LNCaP clone FGC (cell line): ENCODE data around the gene INTS1.

ENCODE experiments used
- DNase-seq: peaks from one replicate; pipeline ENCODE4 v3.0.0-alpha.2; 2011; ENCODE audit warnings: low read depth
- H3K4me3 ChIP-seq: 2 replicates; pipeline ENCODE4 v1.5.1; 2011; ENCODE audit warnings: mild to moderate bottlenecking, low read depth, low read length, control low read depth
- TF ChIP-seq, protein P1 (sequence below): IDR thresholded peaks from 2 replicates; pipeline ENCODE4 v1.5.1; 2012; ENCODE audit warnings: mild to moderate bottlenecking; ENCODE audit not compliant: control insufficient read depth, insufficient read depth; ENCODE audit errors: extremely low read depth

INTS1 gene

DNA sequence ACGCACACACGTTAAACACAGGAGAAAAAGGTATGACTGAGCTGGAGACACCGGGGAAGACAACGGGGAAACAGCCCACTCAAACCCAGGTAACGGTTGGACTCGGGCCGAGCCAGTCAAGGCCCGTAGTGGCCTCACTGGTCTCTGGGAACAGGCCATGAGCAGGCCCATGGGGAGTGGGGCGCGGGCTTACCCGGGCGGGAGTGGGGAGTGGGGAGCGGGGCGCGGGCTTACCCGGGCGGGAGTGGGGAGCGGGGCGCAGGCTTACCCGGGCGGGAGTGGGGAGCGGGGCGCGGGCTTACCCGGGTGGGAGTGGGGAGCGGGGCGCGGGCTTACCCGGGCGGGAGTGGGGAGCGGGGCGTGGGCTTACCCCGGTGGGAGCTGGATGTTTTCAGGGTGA, 11.5 kb downstream of the INTS1 start:
- TF ChIP-seq, protein P1, sequence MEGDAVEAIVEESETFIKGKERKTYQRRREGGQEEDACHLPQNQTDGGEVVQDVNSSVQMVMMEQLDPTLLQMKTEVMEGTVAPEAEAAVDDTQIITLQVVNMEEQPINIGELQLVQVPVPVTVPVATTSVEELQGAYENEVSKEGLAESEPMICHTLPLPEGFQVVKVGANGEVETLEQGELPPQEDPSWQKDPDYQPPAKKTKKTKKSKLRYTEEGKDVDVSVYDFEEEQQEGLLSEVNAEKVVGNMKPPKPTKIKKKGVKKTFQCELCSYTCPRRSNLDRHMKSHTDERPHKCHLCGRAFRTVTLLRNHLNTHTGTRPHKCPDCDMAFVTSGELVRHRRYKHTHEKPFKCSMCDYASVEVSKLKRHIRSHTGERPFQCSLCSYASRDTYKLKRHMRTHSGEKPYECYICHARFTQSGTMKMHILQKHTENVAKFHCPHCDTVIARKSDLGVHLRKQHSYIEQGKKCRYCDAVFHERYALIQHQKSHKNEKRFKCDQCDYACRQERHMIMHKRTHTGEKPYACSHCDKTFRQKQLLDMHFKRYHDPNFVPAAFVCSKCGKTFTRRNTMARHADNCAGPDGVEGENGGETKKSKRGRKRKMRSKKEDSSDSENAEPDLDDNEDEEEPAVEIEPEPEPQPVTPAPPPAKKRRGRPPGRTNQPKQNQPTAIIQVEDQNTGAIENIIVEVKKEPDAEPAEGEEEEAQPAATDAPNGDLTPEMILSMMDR, result no peak
- H3K4me3 ChIP-seq, result no peak overlapping the region
- no peak for DNase-seq

DNA sequence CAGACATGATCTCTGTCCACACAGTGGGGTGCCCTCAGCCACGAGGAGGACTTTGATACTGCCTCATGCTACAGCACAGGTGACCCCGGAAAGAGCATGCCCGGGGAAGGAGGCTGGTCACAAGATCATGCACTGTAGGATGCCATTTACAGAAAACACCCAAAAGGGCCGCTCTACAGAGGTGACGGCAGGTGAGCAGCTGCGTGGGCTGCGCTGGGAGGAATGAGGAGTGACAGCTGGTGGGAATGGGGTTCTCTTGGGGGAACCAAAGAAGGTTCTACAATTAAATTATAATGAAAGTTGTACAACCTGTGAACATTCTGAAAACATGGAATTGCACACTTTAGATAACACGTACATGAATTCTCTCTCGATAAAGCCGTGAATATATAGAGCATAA, 12.0 kb downstream of the INTS1 start:
- no peak for DNase-seq
- TF ChIP-seq, protein P1, result no peak
- H3K4me3 ChIP-seq, result no peak overlapping the region

DNA sequence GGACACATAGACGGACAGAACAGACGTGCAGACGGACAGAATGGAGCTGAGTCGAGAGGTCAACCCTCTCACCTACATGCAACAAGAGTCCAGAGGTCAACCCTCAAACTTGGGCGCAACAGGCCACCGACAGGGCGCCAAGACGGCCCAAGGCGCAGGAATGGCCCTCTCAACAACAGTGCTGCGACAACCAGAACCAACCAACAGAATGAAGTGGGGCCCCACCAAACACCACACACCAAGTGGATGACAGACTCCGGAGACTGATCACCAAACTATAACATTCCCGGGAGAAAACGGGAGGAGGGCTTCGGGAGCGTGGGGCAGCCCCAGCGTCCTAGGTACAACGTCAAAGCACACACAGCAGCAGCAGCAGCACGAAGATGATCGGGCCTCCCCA, 13.4 kb downstream of the INTS1 start:
- no peak overlapping the region for H3K4me3 ChIP-seq
- no peak for DNase-seq
- TF ChIP-seq, protein P1, result no peak

DNA sequence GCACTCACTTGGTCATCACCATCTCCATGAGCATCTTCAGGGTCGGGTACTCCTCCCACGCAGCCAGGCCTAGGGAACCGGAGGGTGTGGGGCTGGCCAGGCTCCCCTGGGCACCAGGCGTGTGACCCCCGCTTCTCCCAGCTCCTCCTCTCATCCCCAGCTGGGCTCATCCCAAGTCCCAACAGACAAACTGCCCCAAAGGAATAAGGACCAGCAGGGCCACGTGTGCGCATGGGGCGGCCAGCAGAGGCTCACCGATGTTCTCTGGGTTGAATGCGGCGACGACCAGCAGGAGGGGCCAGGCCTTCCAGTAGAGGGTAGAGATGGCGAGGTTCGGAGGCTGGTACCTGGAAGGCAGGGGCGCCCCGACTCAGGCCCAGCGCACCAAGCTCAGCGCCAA, 14.9 kb downstream of the INTS1 start:
- H3K4me3 ChIP-seq, result no peak overlapping the region
- no peak for DNase-seq
- TF ChIP-seq, protein P1, result no peak

DNA sequence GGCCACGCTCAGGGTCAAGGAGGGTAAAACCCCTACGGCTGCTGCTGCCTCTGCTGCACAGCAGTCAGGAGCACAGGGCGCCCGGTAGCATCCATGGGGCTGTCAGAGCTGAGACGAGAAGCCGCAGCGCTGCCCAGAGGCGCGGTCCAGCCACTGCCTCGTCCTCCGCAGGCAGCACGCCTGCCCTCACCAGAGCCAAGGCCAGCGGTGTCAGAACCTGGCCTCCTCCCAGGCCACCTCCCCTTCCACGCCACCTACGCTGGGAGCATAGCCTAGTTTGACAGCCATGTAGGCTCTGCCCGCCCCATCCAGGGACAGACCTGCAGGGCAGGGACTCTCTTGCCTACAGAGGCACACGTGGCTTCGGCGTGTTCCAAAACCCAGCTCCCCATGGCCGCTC, 16.2 kb downstream of the INTS1 start:
- TF ChIP-seq, protein P1, result no peak
- DNase-seq, result no peak
- no peak overlapping the region for H3K4me3 ChIP-seq

DNA sequence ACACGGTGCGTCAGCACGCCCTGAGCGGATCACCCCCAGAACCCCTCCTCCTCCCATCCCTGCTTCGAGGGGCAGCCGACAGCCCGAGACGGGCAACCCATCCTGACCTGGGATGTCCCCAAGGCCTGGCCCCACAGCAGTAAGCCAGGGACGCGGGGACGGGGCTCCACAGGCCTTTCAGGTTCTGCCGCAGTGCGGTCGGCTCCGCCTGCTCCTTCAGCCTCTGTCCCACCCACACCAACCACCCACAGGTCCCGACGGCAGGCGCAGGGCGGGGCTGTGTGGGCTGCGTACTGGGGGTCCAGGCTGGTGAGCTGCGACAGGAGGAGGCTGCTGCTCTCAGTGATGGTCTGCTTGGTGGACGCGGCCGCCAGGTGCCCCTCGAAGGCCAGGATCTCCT, 16.7 kb downstream of the INTS1 start:
- TF ChIP-seq, protein P1, result no peak
- H3K4me3 ChIP-seq, result no peak overlapping the region
- no peak for DNase-seq

DNA sequence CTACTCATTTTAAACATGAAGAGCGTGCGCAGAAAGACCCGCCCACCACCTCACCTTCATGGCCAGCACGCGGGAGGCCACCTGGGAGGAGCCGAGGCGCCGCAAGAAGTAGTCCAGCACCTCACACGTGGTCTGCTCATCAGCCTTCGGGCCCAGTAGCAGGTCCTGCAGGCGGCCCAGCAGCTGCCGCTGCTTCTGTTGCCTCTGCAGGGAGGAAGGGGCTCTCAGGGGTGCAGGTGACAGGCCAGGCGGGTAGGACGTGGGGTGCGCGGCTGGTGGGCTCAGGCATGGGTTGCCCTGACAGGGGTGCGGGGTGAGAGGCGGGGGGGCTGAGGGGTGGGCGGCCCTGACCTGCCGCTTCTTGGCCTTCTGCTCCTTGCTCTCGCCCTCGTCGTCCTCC, 17.6 kb downstream of the INTS1 start:
- DNase-seq, result no peak
- TF ChIP-seq, protein P1, result no peak
- H3K4me3 ChIP-seq, result no peak overlapping the region
